ENCODE data around the gene GMPR2.
A peak's percentile ranks its signal among the peaks of the same experiment; 100 is the strongest.

Gene GMPR2

DNA sequence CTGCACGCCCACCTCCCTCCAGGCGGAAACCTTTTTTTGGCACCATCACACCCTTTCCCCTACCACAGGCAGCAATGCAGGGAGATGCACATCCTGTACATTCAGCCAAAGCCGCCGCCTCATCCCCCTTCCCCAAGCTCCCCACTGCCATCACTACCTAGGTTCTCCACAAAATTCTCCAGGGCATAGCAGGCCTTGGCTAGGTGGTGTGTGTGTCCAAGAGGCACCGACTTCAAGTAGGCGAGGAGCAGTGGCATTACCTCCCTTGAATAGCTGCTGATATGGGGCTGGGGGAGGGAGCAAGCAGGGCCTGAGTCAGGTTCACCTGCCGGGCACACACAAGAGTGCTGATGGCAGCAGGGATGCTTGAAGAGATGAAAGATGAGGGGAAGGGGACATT, 47.7 kb upstream of the GMPR2 start:
- Histone ChIP-seq H4K20me1 (ENCODE audit: insufficient read depth, low read length) (no peaks in the 10 kb centered on the region), H3K9ac (ENCODE audit: low read length) (no peak overlapping the region), H2AFZ (ENCODE audit: low read length) (no peak overlapping the region), H3F3A (ENCODE audit: insufficient read depth, low read length) (no peaks in the 10 kb centered on the region), H3K9me2 (ENCODE audit: low read depth, low read length) (no peaks in the 10 kb centered on the region), H3K4me3 (ENCODE audit: low read depth, low read length, poor library complexity, severe bottlenecking) (no peak overlapping the region), H3K79me2 (ENCODE audit: insufficient read depth, low read length) (no peaks in the 10 kb centered on the region), H3K9me3 (ENCODE audit: low read length) (no peaks in the 10 kb centered on the region), H3K4me2 (ENCODE audit: low read length) (no peak overlapping the region), H3K27me3 (ENCODE audit: insufficient read depth, low read length) (no peaks in the 10 kb centered on the region), H3K4me1 (ENCODE audit: insufficient read depth, low read length, severe bottlenecking) (peaks cover 19% of the 10 kb centered on the region), H3K36me3 (ENCODE audit: insufficient read depth, low read length) (peaks cover 70% of the 10 kb centered on the region), H3K27ac (ENCODE audit: low read depth, low read length, poor library complexity, severe bottlenecking) (no peak overlapping the region)
- TF ChIP-seq EZH2 (IDR thresholded peaks at IDR 0.05; ENCODE audit: borderline replicate concordance, low read length), result no peak
- TF ChIP-seq, protein P1, sequence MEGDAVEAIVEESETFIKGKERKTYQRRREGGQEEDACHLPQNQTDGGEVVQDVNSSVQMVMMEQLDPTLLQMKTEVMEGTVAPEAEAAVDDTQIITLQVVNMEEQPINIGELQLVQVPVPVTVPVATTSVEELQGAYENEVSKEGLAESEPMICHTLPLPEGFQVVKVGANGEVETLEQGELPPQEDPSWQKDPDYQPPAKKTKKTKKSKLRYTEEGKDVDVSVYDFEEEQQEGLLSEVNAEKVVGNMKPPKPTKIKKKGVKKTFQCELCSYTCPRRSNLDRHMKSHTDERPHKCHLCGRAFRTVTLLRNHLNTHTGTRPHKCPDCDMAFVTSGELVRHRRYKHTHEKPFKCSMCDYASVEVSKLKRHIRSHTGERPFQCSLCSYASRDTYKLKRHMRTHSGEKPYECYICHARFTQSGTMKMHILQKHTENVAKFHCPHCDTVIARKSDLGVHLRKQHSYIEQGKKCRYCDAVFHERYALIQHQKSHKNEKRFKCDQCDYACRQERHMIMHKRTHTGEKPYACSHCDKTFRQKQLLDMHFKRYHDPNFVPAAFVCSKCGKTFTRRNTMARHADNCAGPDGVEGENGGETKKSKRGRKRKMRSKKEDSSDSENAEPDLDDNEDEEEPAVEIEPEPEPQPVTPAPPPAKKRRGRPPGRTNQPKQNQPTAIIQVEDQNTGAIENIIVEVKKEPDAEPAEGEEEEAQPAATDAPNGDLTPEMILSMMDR (IDR thresholded peaks at IDR 0.05; ENCODE audit: low read length), result no peak

DNA sequence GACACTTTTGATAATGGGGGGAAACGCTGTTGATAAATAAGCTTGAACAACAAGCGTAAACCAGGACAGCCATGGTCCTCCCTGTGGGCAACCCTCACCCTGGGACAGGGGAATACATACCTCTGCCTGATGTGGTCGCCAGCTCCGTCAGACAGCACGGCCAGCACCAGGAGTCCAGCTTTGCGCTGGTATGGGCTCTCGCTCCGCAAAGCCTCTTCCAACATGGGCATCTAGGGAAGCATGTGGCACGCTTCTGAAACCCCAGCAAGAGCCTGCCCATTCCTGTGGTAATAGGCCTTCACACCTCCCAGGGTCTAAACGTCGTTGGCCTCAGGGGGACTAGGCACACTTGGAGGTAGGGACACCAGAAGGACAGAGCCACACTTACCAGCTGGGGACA, 47.0 kb upstream of the GMPR2 start:
- Histone ChIP-seq H3K9me3 (ENCODE audit: low read length) (no peaks in the 10 kb centered on the region), H3K9ac (ENCODE audit: low read length) (no peak overlapping the region), H3K4me2 (ENCODE audit: low read length) (no peak overlapping the region), H3K27me3 (ENCODE audit: insufficient read depth, low read length) (no peaks in the 10 kb centered on the region), H3K36me3 (ENCODE audit: insufficient read depth, low read length) (peaks cover 63% of the 10 kb centered on the region), H4K20me1 (ENCODE audit: insufficient read depth, low read length) (no peaks in the 10 kb centered on the region), H3K79me2 (ENCODE audit: insufficient read depth, low read length) (no peaks in the 10 kb centered on the region), H3K4me1 (ENCODE audit: insufficient read depth, low read length, severe bottlenecking) (peaks cover 19% of the 10 kb centered on the region), H3K27ac (ENCODE audit: low read depth, low read length, poor library complexity, severe bottlenecking) (no peak overlapping the region), H3F3A (ENCODE audit: insufficient read depth, low read length) (no peaks in the 10 kb centered on the region), H3K9me2 (ENCODE audit: low read depth, low read length) (no peaks in the 10 kb centered on the region), H2AFZ (ENCODE audit: low read length) (no peak overlapping the region), H3K4me3 (ENCODE audit: low read depth, low read length, poor library complexity, severe bottlenecking) (no peak overlapping the region)
- TF ChIP-seq, protein P1 (IDR thresholded peaks at IDR 0.05; ENCODE audit: low read length), result no peak
- no peak for TF ChIP-seq EZH2 (IDR thresholded peaks at IDR 0.05; ENCODE audit: borderline replicate concordance, low read length)

DNA sequence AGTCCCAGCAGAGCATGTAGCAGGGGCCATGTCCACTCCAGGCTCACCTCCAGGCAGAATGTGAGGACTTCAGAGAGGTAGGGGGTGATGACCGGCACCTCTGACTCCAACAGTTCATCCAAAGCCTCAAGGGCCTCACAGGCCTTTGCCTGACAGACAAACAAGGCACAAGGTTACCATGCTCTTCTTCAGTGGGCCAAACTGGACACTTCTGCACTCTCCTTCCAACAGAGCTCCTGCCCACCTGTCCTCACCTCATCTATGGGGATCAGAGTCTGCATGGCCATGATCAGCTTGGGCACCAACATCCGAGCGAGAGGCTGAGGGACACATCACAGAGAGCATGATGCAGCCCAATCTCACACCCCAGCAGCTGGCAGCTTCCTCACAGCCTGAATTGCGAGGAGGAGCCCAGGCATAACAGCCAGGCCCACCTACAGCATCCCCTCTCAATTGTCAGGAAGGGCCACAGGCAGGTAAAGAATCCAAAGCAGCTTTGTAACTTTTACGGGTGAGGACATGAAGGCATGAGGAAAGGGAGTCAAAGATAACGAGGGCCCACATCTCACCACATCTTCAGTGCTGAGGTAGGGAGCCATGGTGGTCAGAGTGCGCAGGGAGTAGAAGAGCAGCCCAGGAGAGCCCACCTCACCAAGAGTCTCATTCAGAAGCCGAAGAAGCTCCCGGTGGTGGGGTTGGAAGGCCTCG, 45.7 kb upstream of the GMPR2 start:
- H2AFZ ChIP-seq (ENCODE audit: low read length), result no peak overlapping the region
- H3K9me2 ChIP-seq (ENCODE audit: low read depth, low read length), result no peaks in the 10 kb centered on the region
- no peaks in the 10 kb centered on the region for H3F3A ChIP-seq (ENCODE audit: insufficient read depth, low read length)
- peak overlapping the region; percentile 67; the same call in 1 of the 2 replicates for H3K4me2 ChIP-seq (ENCODE audit: low read length)
- H4K20me1 ChIP-seq (ENCODE audit: insufficient read depth, low read length), result no peaks in the 10 kb centered on the region
- peaks cover 19% of the 10 kb centered on the region for H3K4me1 ChIP-seq (ENCODE audit: insufficient read depth, low read length, severe bottlenecking)
- H3K27ac ChIP-seq (ENCODE audit: low read depth, low read length, poor library complexity, severe bottlenecking), result no peak overlapping the region
- peak overlapping the region; percentile 65 for H3K4me3 ChIP-seq (ENCODE audit: low read depth, low read length, poor library complexity, severe bottlenecking)
- no peaks in the 10 kb centered on the region for H3K9me3 ChIP-seq (ENCODE audit: low read length)
- H3K36me3 ChIP-seq (ENCODE audit: insufficient read depth, low read length), result peaks cover 56% of the 10 kb centered on the region
- no peak for TF ChIP-seq EZH2 (IDR thresholded peaks at IDR 0.05; ENCODE audit: borderline replicate concordance, low read length)
- TF ChIP-seq, protein P1 (IDR thresholded peaks at IDR 0.05; ENCODE audit: low read length), result no peak
- no peaks in the 10 kb centered on the region for H3K27me3 ChIP-seq (ENCODE audit: insufficient read depth, low read length)
- no peak overlapping the region; the same call in 1 of the 2 replicates for H3K9ac ChIP-seq (ENCODE audit: low read length)
- H3K79me2 ChIP-seq (ENCODE audit: insufficient read depth, low read length), result no peaks in the 10 kb centered on the region

Data from OCI-LY1 (cell line).